Body of pancreas (tissue), 4 donors: Measurements from ENCODE around the gene CATSPERZ.

Experiments
- CTCF ChIP-seq, 7 experiments: fragments of 450-650 bp in 4 of 7; fragments of 200-600 bp in 3 of 7; sonication (generic) in 3 of 7; IDR thresholded peaks; one replicate each; pipeline ENCODE4 v1.5.1; 2016 to 2019; ENCODE audit warnings: antibody characterized with exemption in 7 of 7
- POLR2A ChIP-seq, 3 donors: fragments of 450-650 bp; IDR thresholded peaks; one replicate each; pipeline ENCODE4 v1.6.1; 2016; ENCODE audit warnings: antibody characterized with exemption in 3 of 3, mild to moderate bottlenecking in 2 of 3

GRCh38 chr11:64316672-64317324 is 16.6 kb downstream of the CATSPERZ start:
- TF ChIP-seq CTCF (IDR thresholded peaks at IDR 0.05), result peak in 1 of 7 experiments; percentile 32
- TF ChIP-seq POLR2A (IDR thresholded peaks at IDR 0.05), result no peak
